GM10847 (cell line): ENCODE measurements around the gene SLC25A43.

Experiments used
- POLR2A ChIP-seq: IDR thresholded peaks from 2 replicates; pipeline ENCODE4 v1.6.1; 2011; ENCODE audit not compliant: insufficient read length; ENCODE audit errors: extremely low read depth

SLC25A43 gene

DNA sequence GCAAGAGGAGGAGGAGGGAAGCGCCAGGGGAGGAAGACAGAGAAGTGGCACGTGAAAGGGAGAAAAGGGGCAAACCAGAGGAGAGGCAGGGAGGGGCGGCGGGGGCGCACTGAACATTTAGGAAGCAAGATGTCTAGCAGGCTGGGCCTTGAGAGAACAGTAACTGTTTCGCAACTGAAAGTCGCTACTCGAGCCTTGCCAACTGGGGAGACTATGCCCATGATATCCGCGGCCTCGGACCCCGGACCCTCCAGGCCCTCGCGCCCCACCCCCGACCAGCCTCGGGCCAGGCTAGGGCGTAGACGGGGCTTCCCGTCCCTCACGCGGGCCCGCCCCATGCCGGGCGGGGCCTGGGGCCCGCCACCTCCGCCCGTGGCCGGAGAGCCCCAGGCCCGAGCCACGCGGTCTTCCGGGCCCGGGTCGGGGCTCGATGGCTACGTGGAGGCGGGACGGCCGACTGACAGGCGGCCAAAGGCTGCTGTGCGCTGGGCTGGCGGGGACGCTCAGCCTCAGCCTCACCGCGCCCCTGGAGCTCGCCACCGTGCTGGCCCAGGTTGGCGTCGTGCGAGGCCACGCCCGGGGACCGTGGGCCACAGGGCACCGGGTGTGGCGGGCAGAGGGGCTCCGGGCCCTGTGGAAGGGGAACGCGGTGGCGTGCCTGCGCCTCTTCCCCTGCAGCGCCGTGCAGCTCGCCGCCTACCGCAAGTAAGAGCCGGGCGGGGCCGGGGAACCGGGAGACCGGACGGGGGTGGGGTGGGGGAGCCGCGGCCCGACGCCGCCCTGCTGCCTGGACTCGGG is at the start of gene SLC25A43:
Gene SLC25A43, plus strand, starts transcription at position 363 of the 798 bp plus-strand sequence. Its CDS starts 68 bp downstream, at position 431.
- no peak for TF ChIP-seq POLR2A

GRCh38 chrX:119359618-119360382 is 39.3 kb upstream of the SLC25A43 start:
- no peak for TF ChIP-seq POLR2A

DNA sequence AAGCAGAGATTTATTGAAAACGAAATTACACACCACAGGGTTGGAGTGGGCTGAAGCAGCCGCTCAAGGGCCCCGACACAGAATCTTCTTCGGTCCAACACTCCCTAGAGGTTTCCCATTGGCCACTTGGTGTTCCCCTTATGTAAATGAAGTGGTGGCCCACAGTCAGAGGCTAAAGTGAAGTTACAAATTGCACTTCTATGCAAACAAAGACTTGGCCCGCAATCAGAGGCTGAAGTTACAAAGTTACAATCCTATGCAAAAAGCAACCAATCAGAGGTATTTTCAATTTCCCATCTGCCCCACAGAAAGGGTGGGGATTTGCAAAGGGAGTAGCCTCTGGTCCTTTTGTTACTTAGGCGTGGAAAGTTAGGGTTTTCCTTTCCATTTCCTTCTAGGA is 35.7 kb upstream of the SLC25A43 start:
- no peak for TF ChIP-seq POLR2A

DNA sequence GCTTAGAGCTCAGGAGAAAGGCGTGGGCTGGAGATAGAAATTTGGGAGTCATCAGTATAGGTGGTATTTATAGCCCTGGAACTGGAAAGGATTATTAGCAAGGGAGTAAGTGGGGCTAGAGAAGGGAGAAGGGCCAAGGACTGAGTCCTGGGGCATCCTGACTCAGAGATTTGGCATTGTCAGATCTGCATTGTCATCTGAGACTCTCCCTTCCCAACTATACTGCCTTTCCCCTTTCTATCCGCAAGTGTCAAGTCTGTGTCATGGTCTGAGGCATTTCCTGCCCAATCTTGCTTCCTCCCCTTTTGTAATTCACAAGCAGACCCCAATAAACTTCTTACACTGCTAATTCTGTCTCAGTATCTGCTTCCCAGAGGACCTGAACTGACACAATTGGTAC is 24.4 kb upstream of the SLC25A43 start:
- TF ChIP-seq POLR2A: no peak

DNA sequence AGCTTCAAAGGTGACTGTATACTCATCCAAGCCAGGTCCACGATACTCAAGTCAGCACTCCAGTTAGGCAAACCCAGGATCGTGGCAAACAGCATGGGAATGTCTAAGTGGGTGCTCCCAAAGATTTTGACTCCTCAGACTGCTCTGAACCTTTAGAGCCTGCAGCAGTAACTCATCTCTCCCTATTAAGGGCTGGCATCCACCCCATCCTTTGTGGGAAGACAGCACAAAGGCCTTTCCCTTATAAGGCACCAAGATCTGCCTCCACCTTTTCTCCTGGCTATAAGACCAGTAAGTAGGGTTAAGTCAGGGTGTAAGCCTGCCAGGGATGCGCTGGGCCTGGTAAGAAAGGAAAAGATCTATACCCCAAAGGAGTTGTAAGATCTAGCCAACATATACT is 23.6 kb upstream of the SLC25A43 start:
- no peak for TF ChIP-seq POLR2A

GRCh38 chrX:119376312-119376711 is 22.8 kb upstream of the SLC25A43 start:
- TF ChIP-seq POLR2A: no peak

DNA sequence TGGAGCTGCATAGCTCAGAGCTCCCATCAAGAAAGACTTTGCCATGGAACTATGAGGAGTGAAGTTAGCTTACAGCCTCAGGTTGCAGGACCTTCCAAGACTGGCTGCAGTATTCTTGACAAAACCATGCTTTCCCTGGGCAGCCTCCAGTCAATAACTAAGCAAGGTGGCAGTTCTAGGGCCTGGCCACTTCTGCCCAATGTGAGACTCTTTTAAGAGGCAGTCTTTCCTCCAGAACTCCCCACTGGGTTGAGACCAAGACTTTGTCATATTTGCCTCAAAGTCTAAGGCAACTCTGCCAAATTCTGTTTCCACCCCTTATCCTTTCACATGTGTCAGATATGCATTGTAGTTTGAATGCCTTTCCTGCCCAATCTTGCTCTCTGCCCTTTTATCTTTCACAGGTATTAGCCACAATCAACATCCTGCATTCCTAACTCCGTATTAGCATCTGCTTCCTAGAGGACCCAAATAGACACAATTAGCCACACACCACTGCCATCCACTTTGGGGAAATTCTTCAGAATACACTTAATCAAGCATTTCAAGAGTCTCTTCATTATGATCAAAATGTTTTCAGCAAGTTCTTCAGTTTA is 17.7 kb upstream of the SLC25A43 start:
- no peak for TF ChIP-seq POLR2A

DNA sequence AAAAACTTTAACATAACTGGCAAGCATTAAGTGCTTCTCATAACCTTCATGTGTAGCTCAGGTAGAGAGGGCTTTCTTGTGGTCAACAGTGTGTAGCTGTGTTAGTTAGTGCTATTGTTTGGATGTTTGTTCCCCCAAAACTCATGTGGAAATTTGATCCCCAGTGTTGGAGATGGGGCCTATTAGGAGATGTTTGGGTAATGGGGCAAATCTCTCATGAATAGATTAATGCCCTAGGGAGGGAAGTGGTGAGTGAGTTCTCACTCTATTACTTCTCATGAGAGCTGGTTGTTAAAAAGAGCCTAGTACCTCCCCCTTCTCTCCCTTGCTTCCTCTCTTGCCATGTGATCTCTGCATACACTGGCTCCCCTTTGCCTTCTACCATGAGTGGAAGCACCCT is 16.5 kb upstream of the SLC25A43 start:
- no peak for TF ChIP-seq POLR2A

DNA sequence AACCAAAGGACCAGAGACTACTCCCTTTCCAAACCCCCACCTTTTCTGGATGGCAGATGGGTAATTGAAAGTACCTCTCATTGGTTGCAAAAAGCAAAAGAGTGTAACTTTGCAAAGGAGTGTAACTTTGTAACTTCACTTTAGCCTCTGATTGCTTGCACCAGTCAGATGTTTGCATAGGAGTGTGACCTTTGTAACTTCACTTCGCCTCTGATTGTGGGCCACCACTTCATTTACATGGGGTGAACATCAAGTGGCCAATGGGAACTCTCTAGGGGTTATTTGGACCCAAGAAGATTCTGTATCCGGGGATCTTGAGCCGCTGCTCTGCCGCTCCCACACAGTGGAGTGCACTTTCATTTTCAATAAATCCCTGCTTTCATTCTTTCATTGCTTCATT is 9.9 kb upstream of the SLC25A43 start:
- TF ChIP-seq POLR2A: no peak

DNA sequence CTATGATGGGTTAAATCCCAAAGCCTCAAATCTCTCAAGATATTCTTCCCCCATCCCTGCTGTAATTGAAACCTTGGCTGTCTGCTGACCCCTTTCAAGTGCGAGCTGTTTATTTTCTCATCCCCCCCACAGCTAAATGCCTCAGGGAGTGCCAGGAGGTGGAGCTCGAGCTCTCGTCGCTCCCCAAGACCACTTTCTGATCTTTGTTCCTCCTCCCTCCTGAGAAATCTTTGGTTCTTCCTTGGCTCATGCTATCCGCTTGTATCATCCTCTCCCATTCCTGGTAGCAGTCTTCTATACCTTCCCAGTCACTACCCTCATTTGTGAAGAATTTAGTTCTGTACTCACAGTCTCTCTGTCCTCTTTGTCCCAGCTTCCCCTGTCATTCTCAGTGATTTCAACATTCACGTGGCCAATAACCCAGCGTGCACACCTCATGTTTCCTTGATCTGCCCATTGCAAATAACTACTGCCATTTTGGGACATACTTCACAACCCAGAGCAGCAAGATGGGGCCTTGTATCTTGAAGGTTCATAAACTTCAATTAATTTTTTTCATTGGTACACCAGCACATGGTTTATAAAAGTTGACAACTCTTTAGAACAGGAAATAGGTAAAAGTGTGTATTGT is 9.2 kb upstream of the SLC25A43 start:
- no peak for TF ChIP-seq POLR2A

DNA sequence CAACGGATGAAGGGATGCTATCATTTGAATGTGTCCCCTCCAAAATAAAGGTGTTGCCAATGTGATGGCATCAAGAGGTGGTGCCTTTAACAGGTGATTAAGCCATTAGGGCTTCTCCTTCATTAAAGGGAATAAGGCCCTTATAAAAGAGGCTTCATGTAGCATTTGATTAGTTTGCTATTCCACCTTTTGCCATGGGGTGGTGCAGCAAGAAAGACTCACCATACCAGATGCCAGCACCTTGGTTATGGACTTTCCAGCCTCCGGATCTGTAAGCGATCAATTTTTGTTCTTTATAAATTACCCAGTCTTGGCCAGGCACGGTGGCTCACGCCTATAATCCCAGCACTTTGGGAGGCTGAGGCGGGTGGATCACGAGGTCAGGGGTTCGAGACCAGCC is 7.9 kb upstream of the SLC25A43 start:
- no peak for TF ChIP-seq POLR2A

- TF ChIP-seq POLR2A: no peak
These were observed 6.0 kb upstream of the SLC25A43 start for GRCh38 chrX:119393144-119393543.

- TF ChIP-seq POLR2A: no peak
These were observed 556 bp upstream of the SLC25A43 start for GRCh38 chrX:119398587-119398973.

- TF ChIP-seq POLR2A: no peak
These were observed 601 bp downstream of the SLC25A43 start for GRCh38 chrX:119399772-119400101.

GRCh38 chrX:119401569-119401968 is 2.4 kb downstream of the SLC25A43 start:
- TF ChIP-seq POLR2A: no peak

DNA sequence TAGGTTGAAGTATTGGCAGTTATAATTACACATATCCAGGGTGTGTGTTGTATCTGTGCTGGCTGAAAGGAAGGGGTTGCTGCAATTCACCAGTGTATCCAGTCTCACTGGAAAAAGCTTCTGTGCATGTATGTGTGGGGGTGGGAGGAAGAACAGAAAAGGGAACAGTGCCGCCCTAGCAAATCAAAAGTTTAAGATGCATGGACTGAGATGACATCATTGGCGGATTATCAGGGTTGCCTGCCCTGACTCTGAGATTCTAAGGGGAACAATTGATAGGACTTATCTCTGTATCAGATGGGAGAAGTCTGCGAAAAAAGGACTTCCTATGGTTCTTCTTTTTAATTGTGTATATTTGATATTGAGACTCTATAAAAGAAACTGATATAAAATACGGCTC is 3.5 kb downstream of the SLC25A43 start:
- no peak for TF ChIP-seq POLR2A

DNA sequence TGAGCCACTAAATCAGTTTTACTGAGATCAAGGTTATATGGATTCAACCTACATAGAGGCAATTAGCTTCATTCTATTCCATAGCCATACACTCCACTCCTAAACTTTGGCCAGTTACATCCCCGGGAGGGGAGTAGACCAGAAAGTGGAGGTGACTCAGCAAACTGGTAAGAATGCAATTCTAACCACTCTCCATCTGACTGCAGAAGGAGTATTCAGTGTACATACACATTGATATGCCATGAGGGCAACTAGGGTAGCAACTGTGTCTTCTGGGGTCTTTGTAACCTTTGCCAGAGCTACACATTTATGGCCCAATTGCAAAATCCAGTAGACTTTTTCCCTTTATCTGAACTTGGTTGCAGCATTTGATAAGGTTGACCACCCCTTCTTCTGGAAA is 7.6 kb downstream of the SLC25A43 start:
- TF ChIP-seq POLR2A: no peak
